IPS DF 6.9 (cell line): ENCODE data around the gene KCNC2.

ENCODE experiments used
- DNase-seq: peaks from one replicate; pipeline ENCODE4 v3.0.0-alpha.2; 2013; ENCODE audit warnings: low read depth, low spot score
- H3K27ac ChIP-seq: one replicate; pipeline ENCODE4 v1.5.1; 2013; ENCODE audit warnings: low read length, control low read depth
- H3K27me3 ChIP-seq: 2 replicates; pipeline ENCODE4 v1.6.1; 2013; ENCODE audit warnings: mild to moderate bottlenecking, low read length; ENCODE audit not compliant: control insufficient read depth, insufficient read depth
- H3K36me3 ChIP-seq: 2 replicates; pipeline ENCODE4 v1.6.1; 2013; ENCODE audit warnings: low read length; ENCODE audit not compliant: control insufficient read depth, insufficient read depth
- H3K4me1 ChIP-seq: 2 replicates; pipeline ENCODE4 v1.6.1; 2013; ENCODE audit warnings: low read length; ENCODE audit not compliant: control insufficient read depth, insufficient read depth
- H3K4me3 ChIP-seq: 2 replicates; pipeline ENCODE4 v1.5.1; 2013; ENCODE audit warnings: mild to moderate bottlenecking, low read length
- H3K9me3 ChIP-seq: 2 replicates; pipeline ENCODE4 v1.6.1; 2013; ENCODE audit warnings: low read length, inconsistent platforms; ENCODE audit not compliant: control insufficient read depth, insufficient read depth
- WGBS: extraction: QIAGEN DNeasy Blood & Tissue Kit; methylation state at CpG from one replicate; pipeline ENCODE4 v1.1.7; 2013; ENCODE audit warnings: mixed read lengths, missing lambda C conversion rate; ENCODE audit not compliant: insufficient read length, insufficient coverage; 5-methylcytosine and 5-hydroxymethylcytosine counted together

KCNC2 gene

DNA sequence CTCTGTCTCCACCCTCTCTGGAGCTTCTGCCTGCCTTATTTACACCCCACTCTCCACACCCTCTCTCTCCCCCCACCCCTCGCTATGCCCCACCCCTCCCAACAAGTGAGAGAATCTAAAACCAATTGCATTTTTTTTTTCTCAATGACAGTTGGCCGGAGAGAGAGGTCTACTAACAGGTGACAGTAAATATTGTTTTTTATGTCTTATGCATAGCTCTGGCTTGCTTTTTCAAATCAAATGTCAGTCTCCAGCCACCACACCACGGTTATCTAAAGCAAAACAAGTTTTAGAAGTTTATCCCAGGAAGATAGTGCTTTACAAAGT lies at the start of gene KCNC2:
Gene KCNC2, minus strand, starts transcription at position 28 of the 327 bp plus-strand sequence.
- Histone ChIP-seq H3K4me3 (peak within 1 kb of the TSS; percentile 59; the same call in 1 of the 2 replicates), H3K9me3 (no peaks in the 10 kb centered on the region), H3K4me1 (no peaks in the 10 kb centered on the region), H3K36me3 (no peaks in the 10 kb centered on the region), H3K27me3 (peaks cover 29% of the 10 kb centered on the region), H3K27ac (no peak within 1 kb of the TSS)
- WGBS = no CpG with 5 or more reads among the region's 3 CpGs
- DNase-seq = no peak

DNA sequence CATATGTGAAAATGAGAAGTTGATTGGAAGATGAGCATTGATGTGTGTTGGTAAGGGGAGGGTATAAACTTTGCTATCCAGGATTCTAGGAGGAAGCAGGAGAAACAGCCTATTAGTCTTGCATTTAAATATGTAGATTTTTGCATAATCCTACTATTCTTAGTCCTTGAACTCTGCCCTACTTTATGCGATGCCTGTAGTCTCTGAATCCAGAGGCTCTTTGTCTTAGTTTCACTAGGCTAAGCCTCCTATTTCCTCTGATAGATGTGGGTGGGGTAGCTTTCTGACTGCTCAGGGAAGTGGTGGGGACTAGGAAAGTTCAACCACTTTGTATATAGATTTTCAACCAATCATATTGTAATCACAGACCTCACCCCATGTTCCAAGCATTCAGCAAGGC lies 49.5 kb upstream of the KCNC2 start:
- Histone ChIP-seq H3K27me3 (no peaks in the 10 kb centered on the region), H3K4me1 (no peaks in the 10 kb centered on the region), H3K27ac (no peak overlapping the region), H3K4me3 (no peak overlapping the region), H3K36me3 (no peaks in the 10 kb centered on the region), H3K9me3 (no peaks in the 10 kb centered on the region)
- WGBS = no CpG with 5 or more reads among the region's 1 CpG
- DNase-seq = no peak

DNA sequence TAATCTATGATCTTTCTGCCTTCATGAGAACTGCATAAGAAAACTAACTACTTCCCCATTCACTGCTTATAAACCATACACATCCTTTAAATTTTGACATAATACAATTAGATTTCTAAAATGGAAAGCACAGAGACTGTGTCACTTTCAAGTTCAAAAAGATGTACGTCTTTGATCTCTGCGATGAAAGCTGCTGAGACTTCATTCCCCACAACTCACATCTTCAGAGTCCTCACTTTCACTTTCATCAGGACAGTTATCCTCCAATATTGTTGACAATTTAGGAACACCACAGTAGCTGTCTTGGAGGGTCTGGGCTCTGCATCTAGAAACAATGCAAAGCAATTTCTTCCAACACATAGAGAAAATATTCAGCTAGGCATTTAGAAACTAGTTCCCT lies 47.9 kb upstream of the KCNC2 start:
- H3K4me3 ChIP-seq = no peak overlapping the region
- H3K36me3 ChIP-seq = no peaks in the 10 kb centered on the region
- H3K9me3 ChIP-seq = no peaks in the 10 kb centered on the region
- H3K27ac ChIP-seq = no peak overlapping the region
- no peaks in the 10 kb centered on the region for H3K27me3 ChIP-seq
- no peak for DNase-seq
- H3K4me1 ChIP-seq = no peaks in the 10 kb centered on the region
- WGBS = no CpG with 5 or more reads among the region's 2 CpGs

DNA sequence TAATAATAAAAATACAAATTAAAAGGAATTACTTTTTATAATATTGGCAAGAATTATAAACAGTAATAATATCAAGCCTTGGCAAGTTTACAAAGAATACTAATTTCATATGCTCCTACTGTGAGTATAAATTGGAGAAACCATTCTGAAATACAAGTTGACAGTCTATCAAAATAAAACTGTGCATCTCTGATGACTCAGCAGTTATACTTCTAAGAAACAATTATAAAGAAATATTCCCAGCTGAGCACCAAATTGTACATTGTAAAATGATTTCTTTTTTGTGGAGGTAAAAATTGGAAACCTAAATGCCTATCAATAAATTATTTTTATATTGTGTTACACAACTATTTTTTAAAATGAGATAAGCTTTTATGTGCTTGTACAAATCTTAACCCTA lies 35.5 kb upstream of the KCNC2 start:
- no peaks in the 10 kb centered on the region for H3K9me3 ChIP-seq
- no peaks in the 10 kb centered on the region for H3K27me3 ChIP-seq
- H3K27ac ChIP-seq = no peak overlapping the region
- no peak for DNase-seq
- H3K36me3 ChIP-seq = no peaks in the 10 kb centered on the region
- H3K4me3 ChIP-seq = no peak overlapping the region
- no peaks in the 10 kb centered on the region for H3K4me1 ChIP-seq

DNA sequence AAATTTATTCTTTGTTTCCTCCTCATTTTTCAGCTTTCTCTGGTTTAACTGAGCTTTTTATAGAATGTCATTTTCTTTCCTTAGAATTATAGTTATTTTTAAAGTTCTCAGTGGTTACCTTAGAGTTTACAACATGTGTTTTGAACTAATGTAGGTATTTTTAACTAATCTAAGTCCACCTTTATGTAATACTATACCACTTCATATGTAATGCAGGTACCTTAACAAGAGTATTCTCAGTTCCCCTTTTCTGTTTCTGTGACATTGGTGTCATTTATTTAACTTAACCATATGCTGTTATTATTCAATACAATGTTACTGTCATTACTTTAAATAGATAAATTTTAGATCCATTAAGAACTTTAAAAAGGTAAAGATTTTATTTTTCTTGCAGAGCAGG lies 30.3 kb upstream of the KCNC2 start:
- Histone ChIP-seq H3K4me3 (no peak overlapping the region), H3K27ac (no peak overlapping the region), H3K9me3 (no peaks in the 10 kb centered on the region), H3K4me1 (no peaks in the 10 kb centered on the region), H3K36me3 (no peaks in the 10 kb centered on the region), H3K27me3 (no peaks in the 10 kb centered on the region)
- DNase-seq = no peak

DNA sequence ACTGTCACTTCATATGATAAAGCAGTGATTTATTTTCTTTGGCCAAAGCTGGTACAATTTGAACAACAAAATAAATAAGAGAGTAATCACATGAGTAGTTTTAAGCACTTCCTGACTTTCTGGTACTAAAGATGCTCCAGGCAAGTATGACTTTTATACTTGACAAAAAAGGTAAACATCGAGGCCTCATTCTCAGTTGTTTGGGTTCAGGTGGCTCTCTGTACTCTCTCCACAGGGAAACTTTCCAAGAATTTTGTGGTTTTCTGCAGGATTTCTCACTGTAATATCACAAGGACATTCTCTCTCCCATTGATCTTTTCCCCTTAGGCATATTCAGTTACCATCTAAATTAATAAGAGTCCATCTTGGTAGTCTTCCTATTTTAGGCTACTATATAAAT lies 26.6 kb upstream of the KCNC2 start:
- DNase-seq = no peak
- no CpG with 5 or more reads among the region's 1 CpG for WGBS

DNA sequence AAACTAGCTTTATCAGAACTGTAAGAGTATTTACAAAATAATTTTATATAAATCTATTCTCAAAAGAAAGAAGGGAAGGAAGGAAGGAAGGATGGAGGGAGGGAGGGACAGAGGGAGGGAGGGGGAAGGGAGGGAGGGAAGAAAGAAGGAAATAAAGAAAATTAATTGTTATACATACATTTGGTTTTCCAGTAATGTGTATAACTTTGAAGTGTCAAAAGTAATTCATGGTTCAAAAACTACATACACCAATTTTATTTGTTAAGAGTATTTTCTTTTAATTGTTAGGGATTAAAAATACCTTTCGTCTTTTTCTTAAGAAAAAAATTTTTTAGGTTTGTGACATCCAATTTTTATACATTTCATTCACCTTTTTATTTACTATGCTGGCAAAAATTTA lies 17.5 kb upstream of the KCNC2 start:
- Histone ChIP-seq H3K36me3 (no peaks in the 10 kb centered on the region), H3K4me1 (no peaks in the 10 kb centered on the region), H3K9me3 (no peaks in the 10 kb centered on the region), H3K4me3 (no peak overlapping the region), H3K27me3 (no peaks in the 10 kb centered on the region), H3K27ac (no peak overlapping the region)
- WGBS = no CpG with 5 or more reads among the region's 1 CpG
- DNase-seq = no peak

More for the DNA sequence above, 26.6 kb upstream of the KCNC2 start:
- Histone ChIP-seq H3K9me3 (no peaks in the 10 kb centered on the region), H3K4me3 (no peak overlapping the region), H3K27ac (no peak overlapping the region), H3K36me3 (no peaks in the 10 kb centered on the region), H3K4me1 (no peaks in the 10 kb centered on the region), H3K27me3 (no peaks in the 10 kb centered on the region)

DNA sequence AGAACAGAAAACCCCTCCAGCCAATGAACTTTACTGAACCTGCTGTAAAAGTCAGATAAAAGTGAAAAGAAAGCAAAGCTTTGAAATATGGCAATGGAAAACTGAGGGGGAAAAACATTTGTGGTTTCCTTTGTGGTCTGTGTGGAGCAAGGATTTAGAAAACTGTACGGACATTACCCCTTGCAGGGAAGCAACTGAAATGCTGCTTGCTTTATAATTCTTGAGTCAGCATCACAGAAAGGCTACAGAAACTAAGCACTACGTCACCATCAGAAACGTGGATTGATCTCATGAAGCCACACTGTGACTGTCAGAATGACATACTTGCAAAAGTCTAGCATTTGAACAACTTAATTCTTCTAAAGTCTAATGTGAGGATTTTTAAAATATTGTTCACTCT lies 2.4 kb upstream of the KCNC2 start:
- Histone ChIP-seq H3K4me3 (no peak overlapping the region), H3K36me3 (no peaks in the 10 kb centered on the region), H3K4me1 (no peaks in the 10 kb centered on the region), H3K9me3 (no peaks in the 10 kb centered on the region), H3K27ac (no peak overlapping the region), H3K27me3 (peaks cover 20% of the 10 kb centered on the region)
- DNase-seq = no peak
- WGBS = no CpG with 5 or more reads among the region's 3 CpGs

DNA sequence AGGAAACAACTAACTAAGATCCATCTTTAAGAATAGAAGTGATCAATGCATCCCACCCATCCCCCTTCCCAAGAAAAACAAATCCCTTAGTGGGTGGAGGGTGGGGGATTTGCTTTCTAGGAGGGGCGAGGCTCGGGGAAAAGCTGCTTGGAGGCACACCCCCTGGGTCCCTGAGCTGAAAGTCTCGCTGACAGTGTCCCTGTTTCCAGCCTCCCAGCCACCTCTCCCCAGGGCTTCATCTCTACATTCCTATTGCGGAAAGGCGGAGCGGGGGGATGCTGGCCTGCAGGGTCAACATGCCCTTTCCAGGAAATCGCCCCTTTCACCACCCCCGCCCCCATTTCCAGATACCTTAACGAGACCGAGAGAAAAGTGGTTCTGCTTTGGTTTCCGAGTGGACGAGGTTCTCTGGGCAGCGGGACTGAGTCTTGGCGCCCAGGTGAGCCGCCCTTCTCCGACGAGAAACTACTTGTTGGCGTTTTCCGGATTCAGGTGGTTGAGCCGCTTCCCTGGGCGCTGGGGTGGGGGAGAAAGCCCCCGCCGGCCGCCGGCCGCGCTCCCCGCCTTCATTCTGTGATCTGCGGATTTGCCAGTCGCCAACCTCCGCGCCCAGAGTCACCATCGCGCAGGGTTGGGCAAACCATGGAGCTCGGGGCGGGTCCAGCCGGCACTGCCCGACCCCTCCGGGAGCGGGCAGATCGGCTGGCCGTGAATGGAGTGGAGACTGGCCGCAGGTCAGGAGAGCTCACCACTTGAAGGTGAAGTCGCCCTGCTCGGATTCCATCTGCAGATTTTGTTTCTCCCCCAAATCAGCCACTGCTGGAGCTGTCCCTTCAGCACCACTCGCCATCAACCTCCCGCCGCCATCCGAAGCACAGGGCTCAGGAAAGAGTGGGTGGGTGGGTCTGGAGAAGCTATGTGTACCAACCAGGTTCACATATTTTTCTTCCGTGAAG lies 505 bp downstream of the KCNC2 start:
- Histone ChIP-seq H3K4me3 (peak overlapping the region; percentile 59; the same call in 1 of the 2 replicates), H3K4me1 (no peaks in the 10 kb centered on the region), H3K27me3 (peaks cover 29% of the 10 kb centered on the region), H3K9me3 (no peaks in the 10 kb centered on the region), H3K36me3 (no peaks in the 10 kb centered on the region), H3K27ac (no peak overlapping the region)
- DNase-seq = peak; percentile 48
- WGBS = no CpG with 5 or more reads among the region's 50 CpGs

DNA sequence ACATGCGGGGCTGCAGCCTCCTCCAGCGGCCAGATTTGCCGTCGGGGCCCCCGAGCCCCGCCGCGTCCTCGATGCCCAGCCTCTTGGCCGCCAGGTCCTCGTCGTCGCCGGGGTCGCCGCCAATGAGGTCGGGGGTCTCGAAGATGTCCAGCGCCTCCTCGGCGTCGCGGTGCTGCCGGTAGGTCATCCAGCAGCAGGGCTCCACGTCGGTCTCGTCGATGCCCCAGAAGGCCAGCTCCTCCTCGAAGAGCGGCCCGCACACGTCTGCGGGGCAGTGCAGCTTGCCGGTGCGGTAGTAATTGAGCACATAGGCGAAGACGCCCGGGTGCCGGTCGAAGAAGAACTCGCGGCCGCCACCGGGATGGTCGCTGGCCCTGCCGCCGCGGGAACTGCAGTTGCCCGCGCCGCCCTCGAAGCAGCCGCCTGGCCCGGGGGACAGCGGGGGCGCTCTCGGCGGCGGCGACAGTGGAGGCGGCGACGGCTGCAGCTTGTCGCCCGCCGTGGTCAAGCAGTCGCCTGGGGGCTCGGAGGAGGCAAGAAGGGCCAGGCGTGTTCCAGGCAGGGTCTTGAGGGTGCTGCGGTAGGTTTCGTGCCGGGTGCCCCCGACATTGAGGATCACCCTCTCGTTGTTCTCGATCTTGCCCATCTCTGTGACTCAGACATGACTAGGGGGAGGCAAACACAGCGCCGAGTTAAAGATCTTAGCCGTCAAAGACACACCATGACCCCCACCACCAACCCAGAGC lies 2.1 kb downstream of the KCNC2 start:
- no CpG with 5 or more reads among the region's 78 CpGs for WGBS
- peak overlapping the region; percentile 43; the same call in 1 of the 2 replicates for H3K4me3 ChIP-seq
- DNase-seq = no peak

More for the DNA sequence above, 2.1 kb downstream of the KCNC2 start:
- H3K9me3 ChIP-seq = no peaks in the 10 kb centered on the region
- peaks cover 29% of the 10 kb centered on the region for H3K27me3 ChIP-seq
- no peaks in the 10 kb centered on the region for H3K4me1 ChIP-seq
- no peaks in the 10 kb centered on the region for H3K36me3 ChIP-seq
- H3K27ac ChIP-seq = no peak overlapping the region
